ENCODE results near the gene DNAH3. TPM values are rescaled to one million over a fixed set of nuclear protein-coding genes. Genes with fewer than 3 reads are reported as not detected.
A peak's percentile ranks its signal among the peaks of the same experiment; 100 is the strongest.

Gene DNAH3
- total and polyA plus RNA-seq, 2 experiments from 2014 or later: 0.70 to 1.3 TPM

- H3K9me2 ChIP-seq (ENCODE audit: insufficient read depth): no peaks in the 10 kb centered on the region
- H3K9me3 Mint-ChIP-seq: peaks cover 2% of the 10 kb centered on the region; the same call in 1 of the 3 replicates
- H3K4me3 Mint-ChIP-seq: no peak overlapping the region; the same call in 2 of the 3 replicates
- no peak for TF ChIP-seq EZH2phosphoT487 (IDR thresholded peaks at IDR 0.05; ENCODE audit: unreplicated experiment)
- TF ChIP-seq CTCF (conservative IDR thresholded peaks at IDR 0.05; ENCODE audit: low read depth in 2 of 2): no peak
- no peak for TF ChIP-seq CREB1 (CRISPR knock-in tag; IDR thresholded peaks at IDR 0.05; ENCODE audit: low read depth)
- TF ChIP-seq POLR2AphosphoS5 (IDR thresholded peaks at IDR 0.05; ENCODE audit: low read depth): no peak
- no peak for TF ChIP-seq EZH2 (IDR thresholded peaks at IDR 0.05; ENCODE audit: low read depth, unreplicated experiment)
- no peak for TF ChIP-seq ZNF331 (CRISPR knock-in tag; IDR thresholded peaks at IDR 0.05; ENCODE audit: low read depth)
- no peak for TF ChIP-seq STAT1 (IDR thresholded peaks at IDR 0.05; ENCODE audit: unreplicated experiment)
- TF ChIP-seq JUNB (IDR thresholded peaks at IDR 0.05; ENCODE audit: unreplicated experiment): no peak
- TF ChIP-seq ZNF114 (CRISPR knock-in tag; IDR thresholded peaks at IDR 0.05): no peak
- no peak for TF ChIP-seq NANOG (IDR thresholded peaks at IDR 0.05; ENCODE audit: borderline replicate concordance)
- TF ChIP-seq, protein P1, sequence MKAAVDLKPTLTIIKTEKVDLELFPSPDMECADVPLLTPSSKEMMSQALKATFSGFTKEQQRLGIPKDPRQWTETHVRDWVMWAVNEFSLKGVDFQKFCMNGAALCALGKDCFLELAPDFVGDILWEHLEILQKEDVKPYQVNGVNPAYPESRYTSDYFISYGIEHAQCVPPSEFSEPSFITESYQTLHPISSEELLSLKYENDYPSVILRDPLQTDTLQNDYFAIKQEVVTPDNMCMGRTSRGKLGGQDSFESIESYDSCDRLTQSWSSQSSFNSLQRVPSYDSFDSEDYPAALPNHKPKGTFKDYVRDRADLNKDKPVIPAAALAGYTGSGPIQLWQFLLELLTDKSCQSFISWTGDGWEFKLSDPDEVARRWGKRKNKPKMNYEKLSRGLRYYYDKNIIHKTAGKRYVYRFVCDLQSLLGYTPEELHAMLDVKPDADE (IDR thresholded peaks at IDR 0.05): no peak
- TF ChIP-seq REST (IDR thresholded peaks at IDR 0.05; ENCODE audit: unreplicated experiment): no peak
- TF ChIP-seq, protein P2, sequence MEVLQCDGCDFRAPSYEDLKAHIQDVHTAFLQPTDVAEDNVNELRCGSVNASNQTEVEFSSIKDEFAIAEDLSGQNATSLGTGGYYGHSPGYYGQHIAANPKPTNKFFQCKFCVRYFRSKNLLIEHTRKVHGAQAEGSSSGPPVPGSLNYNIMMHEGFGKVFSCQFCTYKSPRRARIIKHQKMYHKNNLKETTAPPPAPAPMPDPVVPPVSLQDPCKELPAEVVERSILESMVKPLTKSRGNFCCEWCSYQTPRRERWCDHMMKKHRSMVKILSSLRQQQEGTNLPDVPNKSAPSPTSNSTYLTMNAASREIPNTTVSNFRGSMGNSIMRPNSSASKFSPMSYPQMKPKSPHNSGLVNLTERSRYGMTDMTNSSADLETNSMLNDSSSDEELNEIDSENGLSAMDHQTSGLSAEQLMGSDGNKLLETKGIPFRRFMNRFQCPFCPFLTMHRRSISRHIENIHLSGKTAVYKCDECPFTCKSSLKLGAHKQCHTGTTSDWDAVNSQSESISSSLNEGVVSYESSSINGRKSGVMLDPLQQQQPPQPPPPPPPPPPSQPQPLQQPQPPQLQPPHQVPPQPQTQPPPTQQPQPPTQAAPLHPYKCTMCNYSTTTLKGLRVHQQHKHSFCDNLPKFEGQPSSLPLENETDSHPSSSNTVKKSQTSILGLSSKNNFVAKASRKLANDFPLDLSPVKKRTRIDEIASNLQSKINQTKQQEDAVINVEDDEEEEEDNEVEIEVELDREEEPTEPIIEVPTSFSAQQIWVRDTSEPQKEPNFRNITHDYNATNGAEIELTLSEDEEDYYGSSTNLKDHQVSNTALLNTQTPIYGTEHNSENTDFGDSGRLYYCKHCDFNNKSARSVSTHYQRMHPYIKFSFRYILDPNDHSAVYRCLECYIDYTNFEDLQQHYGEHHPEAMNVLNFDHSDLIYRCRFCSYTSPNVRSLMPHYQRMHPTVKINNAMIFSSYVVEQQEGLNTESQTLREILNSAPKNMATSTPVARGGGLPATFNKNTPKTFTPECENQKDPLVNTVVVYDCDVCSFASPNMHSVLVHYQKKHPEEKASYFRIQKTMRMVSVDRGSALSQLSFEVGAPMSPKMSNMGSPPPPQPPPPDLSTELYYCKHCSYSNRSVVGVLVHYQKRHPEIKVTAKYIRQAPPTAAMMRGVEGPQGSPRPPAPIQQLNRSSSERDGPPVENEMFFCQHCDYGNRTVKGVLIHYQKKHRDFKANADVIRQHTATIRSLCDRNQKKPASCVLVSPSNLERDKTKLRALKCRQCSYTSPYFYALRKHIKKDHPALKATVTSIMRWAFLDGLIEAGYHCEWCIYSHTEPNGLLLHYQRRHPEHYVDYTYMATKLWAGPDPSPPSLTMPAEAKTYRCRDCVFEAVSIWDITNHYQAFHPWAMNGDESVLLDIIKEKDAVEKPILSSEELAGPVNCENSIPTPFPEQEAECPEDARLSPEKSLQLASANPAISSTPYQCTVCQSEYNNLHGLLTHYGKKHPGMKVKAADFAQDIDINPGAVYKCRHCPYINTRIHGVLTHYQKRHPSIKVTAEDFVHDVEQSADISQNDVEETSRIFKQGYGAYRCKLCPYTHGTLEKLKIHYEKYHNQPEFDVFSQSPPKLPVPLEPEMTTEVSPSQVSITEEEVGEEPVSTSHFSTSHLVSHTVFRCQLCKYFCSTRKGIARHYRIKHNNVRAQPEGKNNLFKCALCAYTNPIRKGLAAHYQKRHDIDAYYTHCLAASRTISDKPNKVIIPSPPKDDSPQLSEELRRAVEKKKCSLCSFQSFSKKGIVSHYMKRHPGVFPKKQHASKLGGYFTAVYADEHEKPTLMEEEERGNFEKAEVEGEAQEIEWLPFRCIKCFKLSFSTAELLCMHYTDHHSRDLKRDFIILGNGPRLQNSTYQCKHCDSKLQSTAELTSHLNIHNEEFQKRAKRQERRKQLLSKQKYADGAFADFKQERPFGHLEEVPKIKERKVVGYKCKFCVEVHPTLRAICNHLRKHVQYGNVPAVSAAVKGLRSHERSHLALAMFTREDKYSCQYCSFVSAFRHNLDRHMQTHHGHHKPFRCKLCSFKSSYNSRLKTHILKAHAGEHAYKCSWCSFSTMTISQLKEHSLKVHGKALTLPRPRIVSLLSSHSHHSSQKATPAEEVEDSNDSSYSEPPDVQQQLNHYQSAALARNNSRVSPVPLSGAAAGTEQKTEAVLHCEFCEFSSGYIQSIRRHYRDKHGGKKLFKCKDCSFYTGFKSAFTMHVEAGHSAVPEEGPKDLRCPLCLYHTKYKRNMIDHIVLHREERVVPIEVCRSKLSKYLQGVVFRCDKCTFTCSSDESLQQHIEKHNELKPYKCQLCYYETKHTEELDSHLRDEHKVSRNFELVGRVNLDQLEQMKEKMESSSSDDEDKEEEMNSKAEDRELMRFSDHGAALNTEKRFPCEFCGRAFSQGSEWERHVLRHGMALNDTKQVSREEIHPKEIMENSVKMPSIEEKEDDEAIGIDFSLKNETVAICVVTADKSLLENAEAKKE (CRISPR knock-in tag; IDR thresholded peaks at IDR 0.05): no peak
- peaks cover 41% of the 10 kb centered on the region for H3K79me2 ChIP-seq (replicated peaks; ENCODE audit: insufficient read depth)
- H3K4me3 ChIP-seq: no peak overlapping the region
- peaks cover 34% of the 10 kb centered on the region for H3K4me1 ChIP-seq (ENCODE audit: insufficient read depth)
- no peaks in the 10 kb centered on the region for H3F3A ChIP-seq (replicated peaks; ENCODE audit: low read depth)
- peaks cover 4% of the 10 kb centered on the region for H4K20me1 ChIP-seq (replicated peaks; ENCODE audit: insufficient read depth)
- no peak overlapping the region for H3K27ac ChIP-seq (ENCODE audit: low read depth)
- ATAC-seq: no peak
- H2AFZ ChIP-seq: no peak overlapping the region
- peaks cover 9% of the 10 kb centered on the region; the same call in 2 of the 3 replicates for H3K36me3 Mint-ChIP-seq (ENCODE audit: low read depth)
- peaks cover 6% of the 10 kb centered on the region for H3K27me3 Mint-ChIP-seq (ENCODE audit: insufficient read depth, low read depth, poor library complexity)
- H3K4me1 Mint-ChIP-seq: peaks cover 37% of the 10 kb centered on the region
- DNase-seq (ENCODE audit: low spot score): no peak
- peak overlapping the region; percentile 19 for H3K4me2 ChIP-seq
- no peak overlapping the region for H3K27ac Mint-ChIP-seq
- no peaks in the 10 kb centered on the region for H3K27me3 ChIP-seq (ENCODE audit: insufficient read depth)
- H3K36me3 ChIP-seq (ENCODE audit: insufficient read depth): no peaks in the 10 kb centered on the region
Observed at GRCh38 chr16:20903899-20904506, 246.6 kb downstream of the DNAH3 start.

Data from GM23338 (cell line).